ENCODE results near the gene GALNT2. TPM values are rescaled to one million over a fixed set of nuclear protein-coding genes. Genes with fewer than 3 reads are reported as not detected.

Gene GALNT2
- total RNA-seq, 1 experiment from 2014 or later, result 62.2 TPM

- DNase-seq, result peak; percentile 70 to 78
- H3K27me3 ChIP-seq (replicated peaks; ENCODE audit: control insufficient read depth, insufficient read depth, low read length), result no peaks in the 10 kb centered on the region
- H3K4me3 Mint-ChIP-seq (ENCODE audit: unreplicated experiment), result no peak overlapping the region
- intact Hi-C loops (cut with micrococcal nuclease; ENCODE audit: unreplicated experiment), result no loop called here
- no peaks in the 10 kb centered on the region for H3K36me3 Mint-ChIP-seq (ENCODE audit: insufficient read depth, unreplicated experiment)
- H3K4me1 ChIP-seq, result no peaks in the 10 kb centered on the region
- CTCF ChIA-PET, result no interaction called here
- no peak overlapping the region for H3K27ac Mint-ChIP-seq (ENCODE audit: unreplicated experiment)
- no TSS peak for BruUV-seq (replicated peaks)
- TF ChIP-seq CTCF (IDR thresholded peaks at IDR 0.05; ENCODE audit: insufficient read depth in 1 of 2, low read depth in 1 of 2, low read length in 1 of 2, severe bottlenecking in 1 of 2, unreplicated experiment in 1 of 2), result peak; percentile 88 to 94
- POLR2A ChIA-PET, result interaction anchor here (0.5 kb wide), 1 partner anchor 46 kb away, joined by 5 read pairs; no protein-coding TSS in a partner anchor
- no peak overlapping the region for H3K4me3 ChIP-seq (ENCODE audit: low read depth, low read length)
- no peaks in the 10 kb centered on the region for H3K9me3 Mint-ChIP-seq (ENCODE audit: unreplicated experiment)
- no peaks in the 10 kb centered on the region for H3K36me3 ChIP-seq (ENCODE audit: control insufficient read depth, insufficient read depth, low read length)
- H3K27me3 Mint-ChIP-seq (ENCODE audit: insufficient read depth, unreplicated experiment), result no peaks in the 10 kb centered on the region
- H3K4me1 Mint-ChIP-seq (ENCODE audit: low read depth, unreplicated experiment), result no peaks in the 10 kb centered on the region
- H3K9me3 ChIP-seq, result no peaks in the 10 kb centered on the region
Measured at GRCh38 chr1:230310381-230311163, 243.5 kb downstream of the GALNT2 start.

- no peaks in the 10 kb centered on the region for H3K9me3 ChIP-seq
- intact Hi-C loops (cut with micrococcal nuclease; ENCODE audit: unreplicated experiment), result no loop called here
- ChIA-PET POLR2A (no interaction called here), CTCF (interaction anchor here (1.1 kb wide), 1 partner anchor 652 kb away, joined by 4 read pairs; no protein-coding TSS in a partner anchor)
- no peak overlapping the region for H3K4me3 Mint-ChIP-seq (ENCODE audit: unreplicated experiment)
- H3K4me3 ChIP-seq (ENCODE audit: low read depth, low read length), result no peak overlapping the region
- H3K36me3 ChIP-seq (ENCODE audit: control insufficient read depth, insufficient read depth, low read length), result no peaks in the 10 kb centered on the region
- no peak for DNase-seq
- H3K4me1 Mint-ChIP-seq (ENCODE audit: low read depth, unreplicated experiment), result no peaks in the 10 kb centered on the region
- H3K4me1 ChIP-seq, result no peaks in the 10 kb centered on the region
- BruUV-seq (replicated peaks), result no TSS peak
- no peaks in the 10 kb centered on the region for H3K27me3 Mint-ChIP-seq (ENCODE audit: insufficient read depth, unreplicated experiment)
- H3K36me3 Mint-ChIP-seq (ENCODE audit: insufficient read depth, unreplicated experiment), result no peaks in the 10 kb centered on the region
- H3K27ac Mint-ChIP-seq (ENCODE audit: unreplicated experiment), result no peak overlapping the region
- TF ChIP-seq CTCF (IDR thresholded peaks at IDR 0.05; ENCODE audit: insufficient read depth in 1 of 2, low read depth in 1 of 2, low read length in 1 of 2, severe bottlenecking in 1 of 2, unreplicated experiment in 1 of 2), result no peak
- H3K9me3 Mint-ChIP-seq (ENCODE audit: unreplicated experiment), result no peaks in the 10 kb centered on the region
- H3K27me3 ChIP-seq (replicated peaks; ENCODE audit: control insufficient read depth, insufficient read depth, low read length), result no peaks in the 10 kb centered on the region
Measured at GRCh38 chr1:230312676-230313075, 245.6 kb downstream of the GALNT2 start.

GRCh38 chr1:230313453-230314141 lies 246.6 kb downstream of the GALNT2 start:
- H3K36me3 Mint-ChIP-seq (ENCODE audit: insufficient read depth, unreplicated experiment), result no peaks in the 10 kb centered on the region
- no peak for DNase-seq
- Histone ChIP-seq H3K4me3 (ENCODE audit: low read depth, low read length) (no peak overlapping the region), H3K4me1 (no peaks in the 10 kb centered on the region), H3K9me3 (no peaks in the 10 kb centered on the region), H3K36me3 (ENCODE audit: control insufficient read depth, insufficient read depth, low read length) (no peaks in the 10 kb centered on the region), H3K27me3 (replicated peaks; ENCODE audit: control insufficient read depth, insufficient read depth, low read length) (no peaks in the 10 kb centered on the region)
- POLR2A ChIA-PET, result interaction anchor here (0.7 kb wide), 1 partner anchor 257 kb away, joined by 4 read pairs; no protein-coding TSS in a partner anchor
- no peak for TF ChIP-seq CTCF (IDR thresholded peaks at IDR 0.05; ENCODE audit: insufficient read depth in 1 of 2, low read depth in 1 of 2, low read length in 1 of 2, severe bottlenecking in 1 of 2, unreplicated experiment in 1 of 2)
- H3K27ac Mint-ChIP-seq (ENCODE audit: unreplicated experiment), result no peak overlapping the region
- H3K9me3 Mint-ChIP-seq (ENCODE audit: unreplicated experiment), result no peaks in the 10 kb centered on the region
- intact Hi-C loops (cut with micrococcal nuclease; ENCODE audit: unreplicated experiment), result no loop called here
- no peaks in the 10 kb centered on the region for H3K4me1 Mint-ChIP-seq (ENCODE audit: low read depth, unreplicated experiment)
- BruUV-seq (replicated peaks), result no TSS peak
- H3K27me3 Mint-ChIP-seq (ENCODE audit: insufficient read depth, unreplicated experiment), result no peaks in the 10 kb centered on the region
- H3K4me3 Mint-ChIP-seq (ENCODE audit: unreplicated experiment), result no peak overlapping the region
- CTCF ChIA-PET, result interaction anchor here (0.7 kb wide), 1 partner anchor 601 kb away, joined by 5 read pairs; no protein-coding TSS in a partner anchor
